ENCODE measurements around the gene TDRD7.

DNA sequence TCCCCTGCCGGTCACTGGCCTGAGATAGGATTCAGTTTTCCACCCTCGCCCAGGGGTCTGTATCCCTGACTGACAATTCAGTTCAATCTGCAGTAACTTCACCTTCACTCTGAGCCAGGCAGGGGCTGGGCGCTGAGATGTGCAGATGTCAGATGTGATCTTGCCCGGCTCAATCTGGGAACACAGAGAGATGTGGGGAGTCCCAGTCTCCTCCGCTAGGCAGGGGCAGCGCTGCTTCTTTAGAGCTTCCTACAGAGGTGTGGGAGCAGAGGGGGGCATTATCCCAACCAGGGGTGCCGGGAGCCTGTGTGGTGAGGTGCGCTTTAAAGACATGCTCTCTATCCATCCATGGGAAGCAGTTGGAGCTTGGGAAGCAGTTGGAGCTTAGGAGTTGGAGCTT is 104.2 kb downstream of the TDRD7 start:
- TF ChIP-seq POLR2AphosphoS5 (IDR thresholded peaks at IDR 0.05; ENCODE audit: borderline replicate concordance, low read depth, low read length), result no peak
- TF ChIP-seq EZH2 (IDR thresholded peaks at IDR 0.05), result no peak
- no peak for TF ChIP-seq FOXP2 (optimal IDR thresholded peaks at IDR 0.05; ENCODE audit: control extremely low read depth, extremely low read length, insufficient read depth)

Measured in SK-N-MC (cell line).